ENCODE results near the gene KIFAP3. TPM values are rescaled to one million over a fixed set of nuclear protein-coding genes. Genes with fewer than 3 reads are reported as not detected.

The KIFAP3 gene
- total RNA-seq, 2 experiments from 2014 or later = 19.4 to 20.6 TPM

- POLR2A ChIA-PET = no interaction called here
- ATAC-seq (ENCODE audit: low read depth) = no peak
- no peak overlapping the region for H3K27ac Mint-ChIP-seq
Observed at GRCh38 chr1:169915150-169915549, 159.3 kb downstream of the KIFAP3 start.

DNA sequence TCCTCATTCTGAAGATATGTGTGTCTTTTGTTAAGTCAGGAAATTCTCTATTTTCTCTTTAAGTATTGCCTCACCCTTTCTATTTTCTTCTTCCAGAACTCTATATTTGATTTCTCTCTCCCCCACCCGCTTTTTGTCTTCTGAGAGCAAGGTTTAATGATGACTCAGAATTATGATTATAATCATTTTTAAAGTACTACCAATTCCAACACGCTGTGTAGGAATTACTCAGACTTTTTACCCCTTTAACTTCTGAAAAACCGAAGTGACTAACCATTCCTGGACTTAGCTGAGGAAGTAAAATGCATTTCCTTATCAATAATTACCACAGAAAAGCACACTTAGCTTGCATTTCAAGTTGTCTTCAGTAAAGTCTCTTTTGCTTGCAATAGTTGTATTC lies 160.0 kb downstream of the KIFAP3 start:
- Mint-ChIP-seq H3K27me3 (no peaks in the 10 kb centered on the region), H3K4me3 (no peak overlapping the region), H3K36me3 (no peaks in the 10 kb centered on the region), H3K4me1 (no peaks in the 10 kb centered on the region), H3K9me3 (no peaks in the 10 kb centered on the region), H3K27ac (no peak overlapping the region)
- POLR2A ChIA-PET = no interaction called here
- ATAC-seq (ENCODE audit: low read depth) (no peak), DNase-seq (no peak)

More at GRCh38 chr1:169915150-169915549, 159.3 kb downstream of the KIFAP3 start:
- Mint-ChIP-seq H3K9me3 (no peaks in the 10 kb centered on the region), H3K27me3 (no peaks in the 10 kb centered on the region), H3K4me1 (no peaks in the 10 kb centered on the region), H3K4me3 (no peak overlapping the region), H3K36me3 (no peaks in the 10 kb centered on the region)
- no peak for DNase-seq

- no peak overlapping the region for H3K4me3 Mint-ChIP-seq
- peaks cover 8% of the 10 kb centered on the region for H3K4me1 Mint-ChIP-seq
- H3K27ac Mint-ChIP-seq = no peak overlapping the region
- POLR2A ChIA-PET = interaction anchor here (1.2 kb wide), 1 partner anchor 15 kb away, joined by 5 read pairs; the partner anchor contains the start of gene SCYL3
- peaks cover 2% of the 10 kb centered on the region for H3K9me3 Mint-ChIP-seq
- ATAC-seq (ENCODE audit: low read depth) (no peak), DNase-seq (no peak)
- H3K27me3 Mint-ChIP-seq = no peaks in the 10 kb centered on the region
- no peaks in the 10 kb centered on the region for H3K36me3 Mint-ChIP-seq
Observed at GRCh38 chr1:169909499-169909898, 165.0 kb downstream of the KIFAP3 start.

GRCh38 chr1:169906938-169907337 lies 167.6 kb downstream of the KIFAP3 start:
- H3K27me3 Mint-ChIP-seq = no peaks in the 10 kb centered on the region
- H3K9me3 Mint-ChIP-seq = peaks cover 2% of the 10 kb centered on the region
- no peak for ATAC-seq (ENCODE audit: low read depth)
- peaks cover 21% of the 10 kb centered on the region for H3K4me1 Mint-ChIP-seq
- no peak for DNase-seq
- H3K27ac Mint-ChIP-seq = no peak overlapping the region
- POLR2A ChIA-PET = interaction anchor here (2.7 kb wide), 1 partner anchor 13 kb away, joined by 10 read pairs; the partner anchor contains the start of gene SCYL3
- no peaks in the 10 kb centered on the region for H3K36me3 Mint-ChIP-seq
- H3K4me3 Mint-ChIP-seq = no peak overlapping the region

DNA sequence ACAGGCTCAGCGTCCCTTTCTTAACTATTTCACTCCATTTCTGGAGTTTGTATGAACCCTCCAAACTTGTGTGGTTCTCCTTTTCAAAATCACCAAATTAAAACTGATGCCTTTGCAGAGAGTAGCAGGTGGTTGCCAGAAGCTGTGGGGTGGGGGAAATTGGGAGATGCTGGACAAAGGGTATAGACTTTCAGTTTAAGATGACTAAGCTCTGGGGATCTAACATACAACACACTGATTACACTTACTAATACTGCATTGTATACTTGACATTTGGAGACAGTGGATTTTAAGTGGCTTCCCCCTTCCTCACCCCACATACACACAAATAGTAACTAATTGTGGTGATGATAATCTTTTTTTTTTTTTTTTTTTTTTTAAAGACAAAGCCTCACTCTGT lies 169.7 kb downstream of the KIFAP3 start:
- H3K27me3 Mint-ChIP-seq = peaks cover 6% of the 10 kb centered on the region
- DNase-seq = no peak
- POLR2A ChIA-PET = interaction anchor here (0.8 to 2.6 kb wide), 2 partner anchors 11 to 13 kb away, joined by 4 to 9 read pairs; partner anchors contain the start of gene SCYL3

DNA sequence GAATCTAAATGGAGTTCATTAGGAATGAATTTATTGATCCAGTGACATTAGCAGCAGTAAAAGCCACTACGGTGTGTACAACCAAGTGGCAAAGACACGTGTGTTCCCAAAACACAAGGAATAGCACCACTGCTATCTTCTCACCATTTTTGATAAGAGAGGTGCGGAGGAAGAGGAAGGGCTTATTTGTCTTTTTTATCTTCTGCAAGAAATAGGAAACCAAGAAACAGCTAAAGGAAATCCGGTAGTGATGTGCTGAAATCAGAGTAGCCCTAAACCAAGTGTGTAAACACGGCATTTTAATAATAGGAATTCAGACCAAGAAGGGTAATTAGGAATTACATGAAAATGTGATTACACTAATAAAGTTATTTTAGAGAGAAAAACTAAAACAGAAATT lies 171.7 kb downstream of the KIFAP3 start:
- peaks cover 2% of the 10 kb centered on the region for H3K9me3 Mint-ChIP-seq
- ATAC-seq (ENCODE audit: low read depth) = no peak
- peak overlapping the region; percentile 29 for H3K4me3 Mint-ChIP-seq
- DNase-seq = no peak
- H3K27ac Mint-ChIP-seq = no peak overlapping the region
- peaks cover 13% of the 10 kb centered on the region for H3K4me1 Mint-ChIP-seq
- H3K27me3 Mint-ChIP-seq = peaks cover 18% of the 10 kb centered on the region
- POLR2A ChIA-PET = interaction anchor here (1.3 to 2.1 kb wide), 2 partner anchors 9 to 12 kb away, joined by 3 to 11 read pairs; partner anchors contain the start of gene SCYL3
- no peaks in the 10 kb centered on the region for H3K36me3 Mint-ChIP-seq

More for the DNA sequence above, 169.7 kb downstream of the KIFAP3 start:
- Mint-ChIP-seq H3K4me3 (no peak overlapping the region), H3K27ac (no peak overlapping the region), H3K4me1 (peaks cover 21% of the 10 kb centered on the region), H3K36me3 (no peaks in the 10 kb centered on the region), H3K9me3 (peaks cover 2% of the 10 kb centered on the region)
- no peak for ATAC-seq (ENCODE audit: low read depth)

DNA sequence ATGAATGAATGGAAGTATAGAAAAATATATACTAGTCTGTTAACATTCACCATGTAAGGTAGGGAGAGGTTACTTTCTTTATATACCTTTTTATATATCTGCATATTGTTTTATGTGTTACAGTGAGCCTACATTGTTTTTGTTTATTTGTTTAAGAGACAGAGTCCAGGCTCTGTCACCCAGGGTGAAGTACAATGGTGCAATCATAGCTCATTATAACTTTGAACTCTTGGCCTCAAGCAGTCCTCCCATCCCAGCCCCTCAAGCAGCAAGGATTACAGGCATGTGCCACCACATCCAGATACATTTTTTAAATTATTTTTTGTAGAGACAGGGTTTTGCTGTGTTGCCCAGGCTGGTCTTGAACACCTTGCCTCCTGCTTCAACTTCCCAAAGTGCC lies 173.4 kb downstream of the KIFAP3 start:
- Mint-ChIP-seq H3K4me3 (no peak overlapping the region), H3K36me3 (no peaks in the 10 kb centered on the region), H3K27ac (no peak overlapping the region), H3K9me3 (peaks cover 2% of the 10 kb centered on the region), H3K4me1 (peaks cover 17% of the 10 kb centered on the region), H3K27me3 (peaks cover 23% of the 10 kb centered on the region)
- ATAC-seq (ENCODE audit: low read depth) (no peak), DNase-seq (no peak)
- POLR2A ChIA-PET = interaction anchor here (1.2 kb wide), 1 partner anchor 10 kb away, joined by 3 read pairs; no protein-coding TSS in a partner anchor

- no peak for DNase-seq
- Mint-ChIP-seq H3K36me3 (no peaks in the 10 kb centered on the region), H3K27ac (no peak overlapping the region), H3K4me3 (no peak overlapping the region), H3K9me3 (peaks cover 2% of the 10 kb centered on the region), H3K4me1 (peaks cover 17% of the 10 kb centered on the region), H3K27me3 (peaks cover 23% of the 10 kb centered on the region)
- ATAC-seq (ENCODE audit: low read depth) = no peak
- POLR2A ChIA-PET = interaction anchor here (1.2 kb wide), 1 partner anchor 9 kb away, joined by 3 read pairs; no protein-coding TSS in a partner anchor
Observed at GRCh38 chr1:169900571-169900970, 173.9 kb downstream of the KIFAP3 start.

DNA sequence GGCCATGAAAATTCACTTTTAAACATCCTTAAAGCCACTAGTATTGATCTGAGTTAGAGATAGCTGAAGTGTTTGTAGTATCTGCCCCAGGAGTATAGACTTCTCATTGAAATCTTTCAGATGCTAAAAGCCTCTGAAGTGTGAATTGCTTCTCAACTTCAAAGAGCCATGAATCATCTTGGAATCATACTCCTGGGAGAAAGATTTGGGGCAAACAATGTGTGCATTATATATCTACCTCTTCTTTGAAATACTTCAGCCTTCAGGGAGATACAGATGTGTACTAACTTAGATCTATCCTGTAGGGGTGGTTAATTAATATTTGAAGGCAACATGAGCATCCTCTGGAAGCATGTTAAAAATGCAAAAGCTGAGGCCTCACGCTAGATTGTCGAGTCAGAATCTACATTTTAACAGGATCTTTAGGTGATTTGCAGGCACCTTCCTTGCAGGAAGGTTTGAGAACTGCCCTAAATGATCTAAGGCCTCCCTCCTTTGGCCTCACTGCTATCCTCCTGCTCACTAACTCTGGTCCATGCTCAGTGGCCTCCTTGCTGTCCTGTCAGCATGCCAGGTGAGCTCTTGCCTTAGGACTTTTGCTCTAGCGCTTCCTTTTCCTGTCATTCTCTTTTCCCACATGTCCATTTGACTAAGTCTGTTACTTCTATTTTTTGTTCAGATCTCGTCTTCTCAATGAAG lies 174.8 kb downstream of the KIFAP3 start:
- Mint-ChIP-seq H3K27me3 (peaks cover 23% of the 10 kb centered on the region), H3K36me3 (peaks cover 2% of the 10 kb centered on the region), H3K4me3 (no peak overlapping the region), H3K9me3 (no peaks in the 10 kb centered on the region), H3K4me1 (peaks cover 19% of the 10 kb centered on the region), H3K27ac (no peak overlapping the region)
- POLR2A ChIA-PET = no interaction called here
- ATAC-seq (ENCODE audit: low read depth) (no peak), DNase-seq (no peak)

- H3K27ac Mint-ChIP-seq = no peak overlapping the region
- H3K4me1 Mint-ChIP-seq = peaks cover 25% of the 10 kb centered on the region
- no peaks in the 10 kb centered on the region for H3K9me3 Mint-ChIP-seq
- no peak overlapping the region for H3K4me3 Mint-ChIP-seq
- DNase-seq (no peak), ATAC-seq (ENCODE audit: low read depth) (no peak)
- POLR2A ChIA-PET = no interaction called here
- H3K36me3 Mint-ChIP-seq = peaks cover 2% of the 10 kb centered on the region
- H3K27me3 Mint-ChIP-seq = peaks cover 20% of the 10 kb centered on the region
Observed at GRCh38 chr1:169896013-169896412, 178.5 kb downstream of the KIFAP3 start.

GRCh38 chr1:169894424-169895145 lies 179.9 kb downstream of the KIFAP3 start:
- POLR2A ChIA-PET = interaction anchor here (0.5 to 5.2 kb wide), 11 partner anchors 8 to 1549 kb away, joined by 3 to 45 read pairs (median 5); partner anchors contain the start of genes KIFAP3 and METTL18
- H3K27ac Mint-ChIP-seq = peak overlapping the region; percentile 100
- H3K27me3 Mint-ChIP-seq = peaks cover 16% of the 10 kb centered on the region
- H3K36me3 Mint-ChIP-seq = peaks cover 3% of the 10 kb centered on the region
- no peaks in the 10 kb centered on the region for H3K9me3 Mint-ChIP-seq
- H3K4me1 Mint-ChIP-seq = peaks cover 35% of the 10 kb centered on the region
- no peak for DNase-seq
- no peak for ATAC-seq (ENCODE audit: low read depth)
- H3K4me3 Mint-ChIP-seq = peak overlapping the region; percentile 95

DNA sequence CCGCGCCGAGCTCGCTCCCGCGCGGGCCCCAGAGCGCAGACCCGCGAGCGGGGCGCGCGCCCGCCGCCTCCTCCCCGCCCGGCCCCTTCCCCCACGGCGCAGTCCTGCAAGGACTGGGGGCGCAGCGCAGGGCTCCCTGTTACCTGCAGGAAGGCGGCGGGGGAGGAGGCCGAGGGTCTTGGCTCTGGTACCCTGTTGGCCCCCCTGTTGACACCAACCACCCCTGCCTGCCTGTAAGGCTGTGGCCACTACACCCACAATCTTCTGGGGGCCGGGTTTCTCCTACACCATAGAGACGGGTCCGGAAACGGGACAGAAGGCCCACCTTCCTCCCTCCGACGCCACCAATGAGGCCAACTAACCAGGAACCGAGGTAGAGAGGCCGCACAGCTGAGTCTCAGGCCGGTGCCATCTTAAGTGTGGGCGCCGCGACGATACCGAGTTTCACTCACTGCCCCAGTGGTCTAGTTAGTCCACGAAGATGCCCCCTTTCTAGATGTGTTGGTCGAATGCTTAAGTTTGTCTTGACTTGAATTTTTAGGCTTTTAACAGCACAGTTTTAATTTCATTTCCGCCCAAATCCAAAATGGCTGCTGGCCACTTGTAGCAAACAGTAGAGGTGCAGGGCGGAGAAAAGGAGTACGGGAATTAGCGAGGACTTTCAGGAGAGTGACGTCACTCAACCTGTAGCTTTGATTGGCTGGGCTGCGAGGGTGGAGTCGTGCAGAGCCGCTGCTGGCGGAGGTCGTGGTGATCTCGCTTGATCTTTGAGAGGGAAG lies 180.7 kb downstream of the KIFAP3 start, which contains the start of gene SCYL3:
TSS of gene SCYL3 (minus strand) at position 252 of the 779 bp plus-strand sequence. CDS start 5,056 bp downstream, outside the sequence.
- Mint-ChIP-seq H3K4me3 (peak within 1 kb of the TSS; percentile 95), H3K27me3 (peaks cover 11% of the 10 kb centered on the region), H3K27ac (peak within 1 kb of the TSS; percentile 100), H3K9me3 (no peaks in the 10 kb centered on the region), H3K36me3 (peaks cover 6% of the 10 kb centered on the region), H3K4me1 (peaks cover 40% of the 10 kb centered on the region)
- peak; percentile 90 for DNase-seq
- POLR2A ChIA-PET = interaction anchor here (0.5 to 5.2 kb wide), 18 partner anchors 9 to 526 kb away, joined by 3 to 45 read pairs (median 4); partner anchors contain the start of genes BLZF1, KIFAP3 and METTL18
- ATAC-seq (ENCODE audit: low read depth) = peak; percentile 88
